GM06990 (cell line): ENCODE results near the gene CHST6.

Experiments used
- DNase-seq: peaks from one replicate; pipeline ENCODE4 v3.0.0-alpha.2; 2011; ENCODE audit not compliant: insufficient read length; ENCODE audit errors: extremely low read depth
- H3K27me3 ChIP-seq: replicated peaks from 2 replicates; pipeline ENCODE4 v1.6.0; 2011; ENCODE audit warnings: low read length; ENCODE audit not compliant: control insufficient read depth, insufficient read depth
- H3K36me3 ChIP-seq: 2 replicates; pipeline ENCODE4 v1.5.1; 2011; ENCODE audit warnings: low read length; ENCODE audit not compliant: control insufficient read depth, insufficient read depth
- H3K4me3 ChIP-seq: replicated peaks from 2 replicates; pipeline ENCODE4 v1.5.1; 2011; ENCODE audit warnings: low read depth, mild to moderate bottlenecking, control low read depth, low read length
- CTCF ChIP-seq: IDR thresholded peaks from 2 replicates; pipeline ENCODE4 v1.5.1; 2011; ENCODE audit warnings: low read length, control low read depth, mild to moderate bottlenecking, inconsistent platforms; ENCODE audit not compliant: insufficient read depth, poor library complexity, severe bottlenecking

Gene CHST6

GRCh38 chr16:75488322-75488721, 6.9 kb downstream of the CHST6 start:
- no peaks in the 10 kb centered on the region for H3K36me3 ChIP-seq
- H3K27me3 ChIP-seq, result no peaks in the 10 kb centered on the region
- TF ChIP-seq CTCF, result no peak
- H3K4me3 ChIP-seq, result no peak overlapping the region
- no peak for DNase-seq

- TF ChIP-seq CTCF, result no peak
- H3K36me3 ChIP-seq, result no peaks in the 10 kb centered on the region
- no peak for DNase-seq
These were observed 8.4 kb downstream of the CHST6 start for GRCh38 chr16:75486676-75487313.

GRCh38 chr16:75486014-75486675, 9.1 kb downstream of the CHST6 start:
- no peaks in the 10 kb centered on the region for H3K27me3 ChIP-seq
- H3K36me3 ChIP-seq, result no peaks in the 10 kb centered on the region
- 0 out of 2 replicates have a peak overlapping the region, but pooled peaks have one; percentile 22 for H3K4me3 ChIP-seq
- TF ChIP-seq CTCF, result no peak
- no peak for DNase-seq

More at GRCh38 chr16:75486676-75487313, 8.4 kb downstream of the CHST6 start:
- Histone ChIP-seq H3K4me3 (0 out of 2 replicates have a peak overlapping the region, but pooled peaks have one; percentile 15), H3K27me3 (no peaks in the 10 kb centered on the region)

- no peak overlapping the region for H3K4me3 ChIP-seq
- no peak for DNase-seq
- no peaks in the 10 kb centered on the region for H3K36me3 ChIP-seq
- no peaks in the 10 kb centered on the region for H3K27me3 ChIP-seq
- TF ChIP-seq CTCF, result no peak
These were observed 9.8 kb downstream of the CHST6 start for GRCh38 chr16:75485230-75486013.

GRCh38 chr16:75483222-75483621, 12.0 kb downstream of the CHST6 start:
- H3K27me3 ChIP-seq, result no peaks in the 10 kb centered on the region

More at GRCh38 chr16:75483222-75483621, 12.0 kb downstream of the CHST6 start:
- TF ChIP-seq CTCF, result no peak
- H3K4me3 ChIP-seq, result no peak overlapping the region
- no peak for DNase-seq
- no peaks in the 10 kb centered on the region for H3K36me3 ChIP-seq
